BE2C (cell line): ENCODE data around the gene TBL3.
A peak's percentile ranks its signal among the peaks of the same experiment; 100 is the strongest.

ENCODE experiments used
- DNase-seq: peaks from one replicate; pipeline ENCODE4 v3.0.0-alpha.2; 2020
- H3K27me3 ChIP-seq: fragments of 250-450 bp; sonication (Bioruptor Pico); 2 replicates; pipeline ENCODE4 v1.5.1; 2020; ENCODE audit warnings: mild to moderate bottlenecking
- H3K36me3 ChIP-seq: fragments of 250-450 bp; sonication (Bioruptor Pico); 2 replicates; pipeline ENCODE4 v1.5.1; 2020; ENCODE audit warnings: mild to moderate bottlenecking
- H3K4me1 ChIP-seq: fragments of 250-450 bp; sonication (Bioruptor Pico); 2 replicates; pipeline ENCODE4 v1.5.1; 2020
- H3K4me3 ChIP-seq: 2 replicates; pipeline ENCODE4 v1.5.1; 2011; ENCODE audit warnings: low read depth, low read length
- H3K9me3 ChIP-seq: fragments of 250-450 bp; sonication (Bioruptor Pico); 2 replicates; pipeline ENCODE4 v1.5.1; 2020
- CTCF ChIP-seq: IDR thresholded peaks from 2 replicates; pipeline ENCODE4 v1.5.1; 2012; ENCODE audit warnings: mild to moderate bottlenecking, low read depth, low read length

TBL3 gene

GRCh38 chr16:2019518-2019920, 47.7 kb downstream of the TBL3 start, which contains the start of gene NPW:
TSS of gene NPW (plus strand) at chr16:2019785.
- Histone ChIP-seq H3K27me3 (no peaks in the 10 kb centered on the region), H3K36me3 (no peaks in the 10 kb centered on the region), H3K9me3 (no peaks in the 10 kb centered on the region), H3K4me3 (no peak within 1 kb of the TSS), H3K4me1 (0 out of 2 replicates have a peak, but pooled peaks cover 4% of the 10 kb centered on the region)
- DNase-seq = peak; percentile 28
- no peak for TF ChIP-seq CTCF

GRCh38 chr16:2019921-2020831, 48.3 kb downstream of the TBL3 start:
- TF ChIP-seq CTCF = no peak
- H3K36me3 ChIP-seq = no peaks in the 10 kb centered on the region
- H3K4me1 ChIP-seq = 0 out of 2 replicates have a peak, but pooled peaks cover 4% of the 10 kb centered on the region
- no peaks in the 10 kb centered on the region for H3K27me3 ChIP-seq
- DNase-seq = no peak
- H3K4me3 ChIP-seq = no peak overlapping the region
- H3K9me3 ChIP-seq = no peaks in the 10 kb centered on the region

- 0 out of 2 replicates have a peak, but pooled peaks cover 4% of the 10 kb centered on the region for H3K4me1 ChIP-seq
- DNase-seq = peak; percentile 75
- H3K27me3 ChIP-seq = no peaks in the 10 kb centered on the region
- peak overlapping the region; percentile 50 for H3K4me3 ChIP-seq
- no peaks in the 10 kb centered on the region for H3K9me3 ChIP-seq
- no peaks in the 10 kb centered on the region for H3K36me3 ChIP-seq
- no peak for TF ChIP-seq CTCF
Measured at GRCh38 chr16:2022723-2023091, 50.9 kb downstream of the TBL3 start.

GRCh38 chr16:2023092-2024031, 51.5 kb downstream of the TBL3 start:
- no peaks in the 10 kb centered on the region for H3K27me3 ChIP-seq
- 0 out of 2 replicates have a peak, but pooled peaks cover 4% of the 10 kb centered on the region for H3K4me1 ChIP-seq
- peak overlapping the region; percentile 53 for H3K4me3 ChIP-seq

GRCh38 chr16:2024032-2024420, 52.2 kb downstream of the TBL3 start:
- H3K27me3 ChIP-seq = no peaks in the 10 kb centered on the region
- DNase-seq = no peak
- H3K9me3 ChIP-seq = no peaks in the 10 kb centered on the region
- H3K36me3 ChIP-seq = no peaks in the 10 kb centered on the region
- TF ChIP-seq CTCF = no peak
- 0 out of 2 replicates have a peak, but pooled peaks cover 4% of the 10 kb centered on the region for H3K4me1 ChIP-seq
- H3K4me3 ChIP-seq = peak overlapping the region; percentile 53

More at GRCh38 chr16:2023092-2024031, 51.5 kb downstream of the TBL3 start:
- peak; percentile 84 for TF ChIP-seq CTCF
- no peaks in the 10 kb centered on the region for H3K9me3 ChIP-seq
- no peaks in the 10 kb centered on the region for H3K36me3 ChIP-seq
- peak; percentile 93 for DNase-seq
